ENCODE measurements around the gene TP53I11. TPM values are rescaled to one million over a fixed set of nuclear protein-coding genes. Genes with fewer than 3 reads are reported as not detected.

TP53I11 gene
- total RNA-seq, 1 donor from 2014 or later = 101 TPM

DNA sequence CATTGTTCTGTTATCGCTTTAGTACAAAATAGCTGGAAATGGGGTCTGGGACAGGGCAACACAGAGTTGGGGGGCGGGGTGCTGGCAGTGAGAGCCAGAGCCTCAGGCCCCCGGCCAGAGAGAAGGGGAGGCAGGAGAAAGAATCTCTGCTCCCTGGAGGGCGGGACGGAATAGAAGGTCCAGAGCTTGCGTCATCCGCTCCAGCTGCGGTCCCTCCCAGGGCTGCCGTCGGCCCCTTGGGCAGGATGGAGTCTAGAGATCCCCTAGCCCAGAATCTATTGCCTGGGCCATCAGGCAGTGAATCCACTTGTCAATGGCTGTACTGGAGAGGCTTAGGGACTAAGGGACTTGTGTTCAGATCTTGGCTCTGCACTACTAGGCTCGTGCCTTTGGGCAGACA lies 5.0 kb downstream of the TP53I11 start:
- DNase-seq (ENCODE audit: low spot score) (no peak), ATAC-seq (peak; percentile 45)
- intact Hi-C loops (cut with DNase I) = no loop called here

GRCh38 chr11:44944853-44945235 lies 5.8 kb downstream of the TP53I11 start:
- ATAC-seq (no peak), DNase-seq (ENCODE audit: low spot score) (no peak)
- intact Hi-C loops (cut with DNase I) = no loop called here

DNA sequence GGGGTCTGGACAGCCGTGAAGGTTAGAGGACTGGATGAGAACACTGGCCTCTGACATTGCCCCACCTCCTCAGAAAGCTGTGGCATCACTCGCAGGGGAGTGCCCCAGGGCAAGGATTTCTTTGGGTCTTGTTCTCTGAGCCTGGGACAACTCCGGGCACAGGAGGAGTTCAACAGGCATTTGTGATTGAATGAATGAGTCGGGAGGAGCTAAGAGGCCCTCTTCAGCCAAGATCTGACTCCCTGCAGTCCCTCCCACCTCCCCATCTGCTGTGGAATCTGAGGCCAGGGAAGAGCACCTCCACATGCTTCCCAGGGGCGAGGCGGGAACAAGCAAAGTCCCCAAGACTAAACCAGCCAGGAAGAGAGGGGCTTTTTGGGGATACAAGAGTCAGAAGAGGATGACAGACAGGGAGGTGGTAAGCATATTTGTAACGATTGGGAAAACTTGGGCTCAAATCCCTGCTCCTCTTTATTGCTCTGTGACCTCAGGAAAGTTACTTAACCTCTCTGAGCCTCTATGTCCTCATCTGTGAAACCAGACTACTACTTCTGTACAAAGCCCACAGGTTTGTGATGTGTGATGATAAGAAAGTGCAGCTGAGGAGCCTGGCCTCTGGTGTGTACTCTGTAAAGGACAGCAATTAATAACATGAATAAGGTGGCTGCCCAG lies 6.4 kb downstream of the TP53I11 start:
- no peak for ATAC-seq
- intact Hi-C loops (cut with DNase I) = no loop called here
- no peak for DNase-seq (ENCODE audit: low spot score)

DNA sequence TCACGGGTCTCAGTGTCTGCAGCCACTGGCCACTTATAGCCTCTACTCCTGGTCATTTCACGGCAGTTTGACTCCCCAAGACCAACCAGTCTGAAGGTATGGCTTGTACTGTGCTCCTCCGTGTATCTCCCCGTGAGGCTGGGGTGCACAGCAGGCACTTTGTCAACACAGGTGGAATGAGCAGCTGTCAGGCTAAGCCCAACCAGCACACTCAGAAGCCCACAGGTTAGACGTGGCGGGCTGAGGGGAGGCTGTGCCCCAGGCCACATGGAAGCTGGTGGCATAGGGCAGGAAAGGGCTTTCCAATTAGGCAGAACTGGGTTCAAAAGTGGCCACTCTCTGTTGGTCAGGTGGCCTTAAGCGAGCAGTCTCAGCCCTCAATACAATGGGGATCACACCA lies 7.0 kb downstream of the TP53I11 start:
- intact Hi-C loops (cut with DNase I) = no loop called here
- ATAC-seq = no peak
- no peak for DNase-seq (ENCODE audit: low spot score)

DNA sequence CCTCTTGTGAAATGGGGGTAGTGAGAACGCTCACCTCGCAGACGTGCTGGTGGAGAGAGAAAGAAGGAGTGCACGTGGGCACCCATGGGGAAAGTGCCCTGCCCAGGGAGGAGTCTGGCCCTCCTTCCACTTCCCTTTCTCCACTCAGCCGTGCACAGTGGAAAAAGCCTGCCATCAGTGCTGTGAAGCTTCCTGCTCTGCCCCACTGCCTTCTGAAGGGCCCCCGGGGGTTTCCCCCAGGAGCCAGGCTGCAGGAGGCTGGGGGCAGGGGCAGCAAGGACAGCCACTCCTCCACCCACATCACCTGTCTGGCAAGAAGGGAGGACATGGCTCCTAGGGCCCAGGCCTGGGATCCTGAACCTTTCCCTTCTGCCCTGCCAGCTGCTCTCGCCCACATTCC lies 7.6 kb downstream of the TP53I11 start:
- intact Hi-C loops (cut with DNase I) = no loop called here
- ATAC-seq (peak; percentile 34), DNase-seq (ENCODE audit: low spot score) (no peak)

DNA sequence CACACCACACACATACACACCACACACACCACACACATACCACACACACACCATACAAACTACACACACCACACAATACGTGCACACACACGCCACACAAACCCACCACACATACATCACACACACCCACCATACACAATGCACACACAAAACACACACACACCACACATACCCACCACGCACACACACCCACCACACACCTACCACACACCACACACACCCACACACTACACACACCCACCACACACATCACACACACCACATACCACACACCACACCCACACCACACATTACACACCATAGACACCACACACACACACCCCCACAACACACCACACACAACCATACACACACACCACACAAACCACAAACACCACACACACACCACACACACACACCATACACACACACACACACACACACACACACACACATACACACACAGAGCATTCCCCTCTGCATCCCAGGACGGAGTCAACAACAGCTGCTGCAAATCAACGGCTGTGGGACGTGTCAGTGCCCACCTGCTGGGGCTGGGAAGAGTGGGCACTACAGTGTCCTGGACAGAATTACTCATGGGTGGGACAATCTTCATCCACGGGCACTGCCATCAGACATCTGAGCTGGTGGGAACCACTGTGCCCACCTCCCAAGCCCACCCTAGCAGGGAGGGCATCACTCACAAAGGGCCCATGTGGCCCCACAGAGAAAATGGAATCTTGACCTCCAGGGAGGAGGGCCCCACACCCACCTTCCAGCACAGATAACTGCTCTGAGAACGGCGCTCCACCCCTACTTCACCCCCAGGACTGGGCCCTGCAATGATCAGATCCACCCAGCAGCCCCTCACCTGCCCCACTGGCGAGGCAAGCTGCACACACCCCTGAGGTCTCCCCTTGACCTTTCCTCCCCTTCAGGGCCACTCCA lies 8.4 kb downstream of the TP53I11 start:
- DNase-seq (ENCODE audit: low spot score) (no peak), ATAC-seq (no peak)
- intact Hi-C loops (cut with DNase I) = no loop called here

- intact Hi-C loops (cut with DNase I) = no loop called here
- DNase-seq (ENCODE audit: low spot score) = no peak
- no peak for ATAC-seq
Observed at GRCh38 chr11:44941259-44942021, 9.2 kb downstream of the TP53I11 start.

DNA sequence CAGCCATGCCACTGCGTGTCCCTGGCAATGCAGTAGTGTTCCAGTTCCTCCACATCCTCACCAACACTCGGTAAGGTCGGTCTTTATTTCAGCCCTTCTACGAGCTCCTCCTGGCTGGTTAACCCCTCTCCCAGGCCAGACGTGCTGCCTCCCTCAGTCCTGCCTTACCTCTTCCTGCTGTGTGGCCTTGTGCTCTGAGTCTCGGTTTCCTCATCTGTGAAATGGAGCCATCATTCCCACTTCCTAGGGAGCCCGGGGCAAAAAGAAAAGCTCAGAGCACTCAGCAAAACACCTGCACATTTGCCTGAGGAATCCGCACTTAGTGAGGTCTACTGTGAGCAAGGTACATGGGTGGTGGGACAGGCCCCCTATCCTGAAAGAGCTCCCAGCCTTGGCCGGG lies 9.8 kb downstream of the TP53I11 start:
- ATAC-seq (no peak), DNase-seq (ENCODE audit: low spot score) (no peak)
- intact Hi-C loops (cut with DNase I) = no loop called here

GRCh38 chr11:44940404-44940803 lies 10.3 kb downstream of the TP53I11 start:
- peak; percentile 31 for ATAC-seq
- intact Hi-C loops (cut with DNase I) = no loop called here
- no peak for DNase-seq (ENCODE audit: low spot score)

GRCh38 chr11:44939673-44940395 lies 10.8 kb downstream of the TP53I11 start:
- DNase-seq (ENCODE audit: low spot score) (no peak), ATAC-seq (peak; percentile 6)
- intact Hi-C loops (cut with DNase I) = loop anchor here (10.0 kb wide), 1 partner anchor 355 kb away; no protein-coding TSS in a partner anchor

DNA sequence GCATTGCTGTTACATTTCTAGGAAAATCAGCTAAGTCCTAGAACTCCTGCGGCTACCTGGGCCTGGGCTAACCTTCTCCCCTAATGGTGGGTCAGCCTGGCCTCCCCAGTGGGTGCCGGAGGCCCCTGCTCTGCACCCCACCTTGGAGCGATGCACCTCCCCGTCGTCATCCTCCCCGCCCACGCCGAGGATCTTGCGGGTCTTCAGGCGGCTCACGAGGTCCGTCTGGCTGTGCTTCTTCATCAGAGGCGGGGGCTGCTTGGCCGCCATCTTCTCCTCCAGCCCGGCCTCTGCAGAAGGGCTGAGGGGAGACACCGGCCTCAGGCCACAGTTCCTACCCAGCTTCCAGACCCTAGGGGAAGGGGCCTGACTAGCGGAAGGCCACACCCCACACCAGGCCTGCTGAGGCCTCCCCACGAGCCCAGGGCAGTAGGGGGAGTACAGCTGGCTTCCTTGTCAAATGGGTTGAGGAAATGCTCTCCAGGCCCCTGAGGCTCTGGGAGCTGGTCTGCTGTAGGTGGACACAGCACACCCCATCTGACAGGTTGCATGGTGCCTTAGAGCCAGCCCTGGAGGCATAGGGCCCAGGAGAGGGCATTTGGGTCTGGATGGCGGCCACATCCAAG lies 12.5 kb downstream of the TP53I11 start:
- ATAC-seq (no peak), DNase-seq (ENCODE audit: low spot score) (no peak)
- intact Hi-C loops (cut with DNase I) = loop anchor here (10.0 kb wide), 1 partner anchor 357 kb away; no protein-coding TSS in a partner anchor

GRCh38 chr11:44936951-44937543 lies 13.6 kb downstream of the TP53I11 start:
- ATAC-seq = no peak
- intact Hi-C loops (cut with DNase I) = loop anchor here (2.0 to 10.0 kb wide), 2 partner anchors 166 to 358 kb away; no protein-coding TSS in a partner anchor

GRCh38 chr11:44936525-44936924 lies 14.2 kb downstream of the TP53I11 start:
- ATAC-seq (peak; percentile 82), DNase-seq (ENCODE audit: low spot score) (peak; percentile 91)
- intact Hi-C loops (cut with DNase I) = loop anchor here (2.0 to 10.0 kb wide), 2 partner anchors 166 to 358 kb away; no protein-coding TSS in a partner anchor

More at GRCh38 chr11:44936951-44937543, 13.6 kb downstream of the TP53I11 start:
- no peak for DNase-seq (ENCODE audit: low spot score)

GRCh38 chr11:44934735-44935250 lies 15.9 kb downstream of the TP53I11 start:
- ATAC-seq (no peak), DNase-seq (ENCODE audit: low spot score) (no peak)
- intact Hi-C loops (cut with DNase I) = loop anchor here (10.0 kb wide), 1 partner anchor 360 kb away; no protein-coding TSS in a partner anchor

GRCh38 chr11:44934110-44934509 lies 16.6 kb downstream of the TP53I11 start:
- ATAC-seq (no peak), DNase-seq (ENCODE audit: low spot score) (no peak)
- intact Hi-C loops (cut with DNase I) = loop anchor here (10.0 kb wide), 1 partner anchor 361 kb away; no protein-coding TSS in a partner anchor

GRCh38 chr11:44931466-44931865 lies 19.2 kb downstream of the TP53I11 start:
- ATAC-seq (no peak), DNase-seq (ENCODE audit: low spot score) (no peak)
- intact Hi-C loops (cut with DNase I) = loop anchor here (10.0 kb wide), 1 partner anchor 363 kb away; no protein-coding TSS in a partner anchor

DNA sequence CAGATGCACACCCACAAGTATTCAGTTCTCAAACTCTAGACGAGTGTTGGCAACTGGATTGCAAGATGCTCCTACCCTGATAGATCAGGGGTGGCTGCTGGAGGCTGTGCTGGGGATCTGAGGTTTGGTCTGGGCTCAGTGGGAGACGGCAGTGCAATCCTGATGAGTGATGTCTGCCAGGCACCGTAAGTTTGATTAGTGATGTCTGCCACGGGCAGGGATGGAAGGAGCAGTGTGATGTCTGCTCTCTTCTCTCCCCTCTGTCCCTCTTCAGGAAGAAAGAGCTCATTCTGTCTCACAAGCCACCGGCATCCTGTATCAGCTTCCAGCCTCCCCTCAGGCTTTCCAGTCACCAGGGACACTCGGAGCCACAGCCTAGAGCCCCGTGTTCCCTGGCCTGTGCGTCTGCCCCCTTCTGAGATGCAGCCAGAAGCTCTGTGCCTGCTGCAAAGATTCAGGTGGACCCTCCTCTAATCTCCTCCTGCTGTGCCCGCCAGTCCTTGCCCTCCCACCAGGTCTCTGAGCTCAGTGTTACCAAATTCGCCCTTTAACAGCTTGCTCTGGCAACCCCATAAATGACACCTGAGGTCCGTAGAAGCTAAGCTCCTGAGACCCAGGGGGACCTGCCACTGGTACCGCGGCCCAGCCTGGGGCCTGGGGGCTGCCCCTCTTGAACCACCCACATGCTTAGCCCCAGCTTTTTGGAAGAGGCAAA lies 19.9 kb downstream of the TP53I11 start:
- ATAC-seq (no peak), DNase-seq (ENCODE audit: low spot score) (no peak)
- intact Hi-C loops (cut with DNase I) = loop anchor here (10.0 kb wide), 1 partner anchor 364 kb away; no protein-coding TSS in a partner anchor
